ELR (cell line): ENCODE results near the gene SLC2A10.

Experiments
- DNase-seq: peaks from one replicate; pipeline ENCODE4 v3.0.0-alpha.2; 2015; ENCODE audit warnings: low read depth

The SLC2A10 gene

GRCh38 chr20:46703435-46703834, 6.0 kb upstream of the SLC2A10 start:
- DNase-seq = no peak

GRCh38 chr20:46704714-46705377, 4.6 kb upstream of the SLC2A10 start:
- DNase-seq = no peak

GRCh38 chr20:46705378-46705729, 4.1 kb upstream of the SLC2A10 start:
- no peak for DNase-seq

- no peak for DNase-seq
These were observed 3.2 kb upstream of the SLC2A10 start for GRCh38 chr20:46706242-46706641.

- no peak for DNase-seq
These were observed 1.1 kb upstream of the SLC2A10 start for GRCh38 chr20:46708172-46708860.

- DNase-seq = no peak
These were observed 392 bp upstream of the SLC2A10 start for GRCh38 chr20:46709055-46709458.

- no peak for DNase-seq
These were observed 884 bp downstream of the SLC2A10 start for GRCh38 chr20:46710153-46710913.

- DNase-seq = no peak
These were observed 2.7 kb downstream of the SLC2A10 start for GRCh38 chr20:46712056-46712636.

GRCh38 chr20:46713957-46714834, 4.7 kb downstream of the SLC2A10 start:
- no peak for DNase-seq

- peak; percentile 73 for DNase-seq
These were observed 5.9 kb downstream of the SLC2A10 start for GRCh38 chr20:46715292-46715756.

GRCh38 chr20:46717818-46718541, 8.5 kb downstream of the SLC2A10 start:
- no peak for DNase-seq

GRCh38 chr20:46720019-46720418, 10.6 kb downstream of the SLC2A10 start:
- no peak for DNase-seq

- DNase-seq = peak; percentile 53
These were observed 11.5 kb downstream of the SLC2A10 start for GRCh38 chr20:46720776-46721425.

- no peak for DNase-seq
These were observed 12.0 kb downstream of the SLC2A10 start for GRCh38 chr20:46721476-46721875.

GRCh38 chr20:46722450-46722849, 13.0 kb downstream of the SLC2A10 start:
- DNase-seq = no peak

GRCh38 chr20:46723039-46723438, 13.6 kb downstream of the SLC2A10 start:
- DNase-seq = no peak

GRCh38 chr20:46724343-46724959, 15.0 kb downstream of the SLC2A10 start:
- no peak for DNase-seq

- DNase-seq = no peak
These were observed 16.0 kb downstream of the SLC2A10 start for GRCh38 chr20:46725186-46726165.

- peak; percentile 11 for DNase-seq
These were observed 22.3 kb downstream of the SLC2A10 start for GRCh38 chr20:46731770-46732169.
